OCI-LY3 (cell line): Measurements from ENCODE around the gene ADCY5.

Experiments used
- H2AFZ ChIP-seq: fragments of 200-600, 300-600 bp; shearing (Covaris generic); 2 replicates; pipeline ENCODE4 v1.6.0; 2014; ENCODE audit warnings: antibody characterized with exemption, low read depth, low read length
- H3K27ac ChIP-seq: fragments of 200-600, 300-600 bp; sonication (generic); 2 replicates; pipeline ENCODE4 v1.5.1; 2014; ENCODE audit warnings: mild to moderate bottlenecking, low read length, moderate library complexity, mixed read lengths
- H3K27me3 ChIP-seq: fragments of 200-600, 300-600 bp; sonication (generic); 2 replicates; pipeline ENCODE4 v1.6.1; 2014; ENCODE audit warnings: low read depth, low read length, mixed read lengths
- H3K36me3 ChIP-seq: fragments of 200-600, 300-600 bp; sonication (generic); replicated peaks from 2 replicates; pipeline ENCODE3; 2014; ENCODE audit warnings: low read depth, low read length, mixed read lengths
- H3K4me1 ChIP-seq: fragments of 300-600, 200-600 bp; sonication (generic); 2 replicates; pipeline ENCODE4 v1.6.1; 2014; ENCODE audit warnings: low read length, mixed read lengths
- H3K4me2 ChIP-seq: fragments of 200-600, 300-600 bp; sonication (generic); 2 replicates; pipeline ENCODE4 v1.6.1; 2014; ENCODE audit warnings: low read length, mixed read lengths
- H3K4me3 ChIP-seq: fragments of 300-600, 200-600 bp; sonication (generic); 2 replicates; pipeline ENCODE4 v1.5.1; 2014; ENCODE audit warnings: antibody characterized with exemption, mild to moderate bottlenecking, low read length, moderate library complexity
- H3K79me2 ChIP-seq: fragments of 300-600, 200-600 bp; shearing (Covaris generic); 2 replicates; pipeline ENCODE4 v1.6.1; 2014; ENCODE audit warnings: mild to moderate bottlenecking, low read length, mixed read lengths
- H3K9ac ChIP-seq: fragments of 300-600, 200-600 bp; shearing (Covaris generic); 2 replicates; pipeline ENCODE4 v1.6.0; 2014; ENCODE audit warnings: mild to moderate bottlenecking, low read length, moderate library complexity
- H3K9me3 ChIP-seq: fragments of 200-600, 300-600 bp; shearing (Covaris generic); 2 replicates; pipeline ENCODE4 v1.6.1; 2014; ENCODE audit warnings: low read length, mixed read lengths; ENCODE audit not compliant: insufficient read depth
- H4K20me1 ChIP-seq: fragments of 200-600, 300-600 bp; sonication (generic); 2 replicates; pipeline ENCODE4 v1.6.1; 2016; ENCODE audit warnings: low read length, mixed read lengths; ENCODE audit not compliant: insufficient read depth
- CTCF ChIP-seq: fragments of 200-600, 300-600 bp; sonication (generic); IDR thresholded peaks from 2 replicates; pipeline ENCODE4 v1.5.1; 2014; ENCODE audit warnings: antibody characterized with exemption, low read length, low read depth
- EZH2phosphoT487 ChIP-seq: fragments of 200-600 bp; shearing (Covaris generic); IDR thresholded peaks from 2 replicates; pipeline ENCODE4 v1.6.1; 2018; ENCODE audit warnings: antibody characterized with exemption, mixed run types, low read depth

ADCY5 gene

DNA sequence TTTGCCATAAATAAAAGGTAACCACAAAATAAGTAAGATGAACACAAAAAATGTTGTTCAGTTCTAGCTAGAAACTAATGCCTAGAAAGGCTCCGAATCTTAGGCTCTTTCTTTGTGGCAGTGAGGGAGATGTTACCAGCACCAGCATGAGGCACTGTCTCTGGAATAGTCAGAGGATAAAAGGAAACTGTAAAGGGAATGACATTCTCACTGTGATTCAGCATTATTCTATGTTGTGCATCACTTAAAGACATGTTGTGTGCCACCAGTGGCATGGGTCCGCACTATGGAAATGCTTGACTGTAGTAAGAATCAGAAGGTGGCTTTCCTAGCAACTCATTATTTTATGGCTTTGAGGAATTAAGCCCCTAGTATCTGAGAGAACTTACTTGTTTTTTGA lies 176.3 kb downstream of the ADCY5 start:
- no peaks in the 10 kb centered on the region for H3K27me3 ChIP-seq
- H3K9me3 ChIP-seq, result no peaks in the 10 kb centered on the region
- no peak overlapping the region for H3K9ac ChIP-seq
- H3K4me1 ChIP-seq, result no peaks in the 10 kb centered on the region
- no peak overlapping the region for H3K4me3 ChIP-seq
- no peak overlapping the region for H3K4me2 ChIP-seq
- no peaks in the 10 kb centered on the region for H3K79me2 ChIP-seq
- H3K27ac ChIP-seq, result no peak overlapping the region
- H2AFZ ChIP-seq, result no peak overlapping the region
- TF ChIP-seq EZH2phosphoT487, result no peak
- TF ChIP-seq CTCF, result no peak
- no peaks in the 10 kb centered on the region for H4K20me1 ChIP-seq
- H3K36me3 ChIP-seq, result no peaks in the 10 kb centered on the region

DNA sequence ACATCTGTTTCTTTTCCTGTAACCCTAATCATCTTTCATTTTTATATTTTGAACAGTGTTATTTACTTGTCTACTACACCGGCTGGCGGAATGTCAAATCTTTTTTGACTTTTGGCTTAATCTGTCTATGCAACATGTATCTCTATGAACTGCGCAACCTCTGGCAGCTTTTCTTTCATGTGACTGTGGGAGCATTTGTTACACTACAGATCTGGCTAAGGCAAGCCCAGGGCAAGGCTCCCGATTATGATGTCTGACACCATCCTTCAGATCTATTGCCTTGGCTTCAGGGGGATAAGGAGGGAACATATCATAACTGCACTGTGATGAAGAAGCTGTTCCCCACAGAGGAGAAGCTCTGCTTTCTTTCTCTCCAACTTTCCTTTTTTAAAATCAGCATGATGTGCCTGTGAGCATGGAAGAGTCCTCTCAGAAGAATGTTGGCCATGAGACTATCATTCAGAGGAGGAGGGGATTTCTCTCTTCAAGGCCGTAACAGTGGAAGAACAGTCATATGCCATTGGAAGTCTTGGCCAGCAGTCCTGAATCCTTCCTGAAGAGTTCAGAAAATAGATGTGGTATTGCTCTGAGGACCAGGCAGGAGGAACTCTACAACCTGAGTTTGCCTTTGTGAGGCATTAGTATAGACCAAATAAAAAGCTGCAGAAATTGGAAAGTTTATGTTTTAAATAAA lies 177.3 kb downstream of the ADCY5 start:
- H3K9me3 ChIP-seq, result no peaks in the 10 kb centered on the region
- no peak overlapping the region for H2AFZ ChIP-seq
- H3K4me1 ChIP-seq, result no peaks in the 10 kb centered on the region
- H3K27ac ChIP-seq, result no peak overlapping the region
- H4K20me1 ChIP-seq, result no peaks in the 10 kb centered on the region
- H3K36me3 ChIP-seq, result no peaks in the 10 kb centered on the region
- TF ChIP-seq CTCF (no peak), EZH2phosphoT487 (no peak)
- no peaks in the 10 kb centered on the region for H3K27me3 ChIP-seq
- H3K79me2 ChIP-seq, result no peaks in the 10 kb centered on the region
- H3K9ac ChIP-seq, result no peak overlapping the region
- H3K4me3 ChIP-seq, result no peak overlapping the region
- no peak overlapping the region for H3K4me2 ChIP-seq

DNA sequence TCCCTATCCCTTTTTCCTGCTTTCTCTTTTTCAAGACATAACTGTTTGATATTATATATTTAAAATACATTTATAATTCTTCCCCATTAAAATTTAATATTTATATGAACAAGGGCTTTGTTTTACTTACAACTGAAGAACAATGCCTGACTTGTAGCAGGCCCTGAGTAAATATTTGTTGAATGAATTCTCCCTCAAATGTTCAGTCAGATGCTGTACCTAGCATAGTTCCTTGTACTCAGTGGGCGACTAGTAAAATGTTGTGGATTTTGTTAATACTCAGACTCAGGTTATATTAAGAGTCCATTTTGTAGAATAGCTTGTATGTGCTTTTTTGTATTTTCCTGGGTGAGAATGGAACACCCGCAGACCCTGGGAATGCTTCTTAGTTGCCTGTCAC lies 178.1 kb downstream of the ADCY5 start:
- Histone ChIP-seq H4K20me1 (no peaks in the 10 kb centered on the region), H3K27me3 (no peaks in the 10 kb centered on the region), H3K4me3 (no peak overlapping the region), H3K36me3 (no peaks in the 10 kb centered on the region), H3K4me1 (no peaks in the 10 kb centered on the region), H3K27ac (no peak overlapping the region), H3K9me3 (no peaks in the 10 kb centered on the region), H3K9ac (no peak overlapping the region), H2AFZ (no peak overlapping the region), H3K4me2 (no peak overlapping the region), H3K79me2 (no peaks in the 10 kb centered on the region)
- TF ChIP-seq CTCF (no peak), EZH2phosphoT487 (no peak)

DNA sequence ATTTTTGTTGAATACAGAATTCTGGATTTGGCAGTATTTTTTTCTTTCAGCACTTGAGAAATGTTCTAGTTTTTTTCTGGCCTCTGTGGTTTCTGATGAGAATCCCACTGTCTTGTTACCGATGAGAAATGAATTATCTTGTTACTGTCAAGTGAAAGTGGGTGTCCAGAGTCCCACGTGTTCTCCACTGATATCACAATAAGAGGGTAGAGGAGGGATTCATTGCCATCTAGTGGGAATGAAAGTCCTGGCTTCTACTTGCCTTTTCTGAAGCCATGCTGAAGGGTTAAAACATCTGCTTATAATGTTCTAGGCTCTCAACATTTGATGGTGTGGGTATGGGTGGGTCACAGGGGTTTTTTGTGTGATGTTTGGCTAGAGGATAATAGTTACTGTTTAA lies 181.1 kb downstream of the ADCY5 start:
- H2AFZ ChIP-seq, result no peak overlapping the region
- H3K4me2 ChIP-seq, result no peak overlapping the region
- H3K27me3 ChIP-seq, result no peaks in the 10 kb centered on the region
- H3K27ac ChIP-seq, result no peak overlapping the region
- no peaks in the 10 kb centered on the region for H3K79me2 ChIP-seq
- no peak for TF ChIP-seq EZH2phosphoT487
- no peak for TF ChIP-seq CTCF
- H3K4me1 ChIP-seq, result no peaks in the 10 kb centered on the region
- no peaks in the 10 kb centered on the region for H4K20me1 ChIP-seq
- H3K9me3 ChIP-seq, result no peaks in the 10 kb centered on the region
- H3K9ac ChIP-seq, result no peak overlapping the region
- H3K4me3 ChIP-seq, result no peak overlapping the region
- no peaks in the 10 kb centered on the region for H3K36me3 ChIP-seq
